HG02798 (cell line): ENCODE data around the gene COL6A3.

Experiments used
- ATAC-seq: cut with Tn5 transposase; IDR thresholded peaks from one replicate; pipeline ENCODE4 v1.9.1; 2021; ENCODE audit warnings: mild to moderate bottlenecking; ENCODE audit not compliant: unreplicated experiment, poor library complexity

COL6A3 gene

DNA sequence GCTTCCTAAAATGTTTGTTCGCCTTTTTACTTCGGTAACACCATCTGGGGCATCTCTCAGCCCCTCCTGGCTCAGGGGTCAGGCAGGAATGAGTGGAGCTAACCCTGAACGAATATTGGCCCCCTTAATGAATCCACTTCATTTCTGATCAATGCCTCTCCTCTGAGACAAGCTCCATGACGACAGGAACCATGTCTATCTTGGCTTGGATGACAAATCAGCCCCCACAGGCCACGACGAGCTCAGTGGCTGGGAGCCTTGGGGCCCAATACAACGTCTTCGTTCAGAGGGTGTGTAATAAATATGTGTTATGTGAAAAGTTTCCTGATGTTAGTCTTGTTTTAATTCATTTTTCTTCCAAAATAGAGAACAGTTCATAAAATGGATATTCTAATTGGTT, 133.0 kb downstream of the COL6A3 start:
- no peak for ATAC-seq

DNA sequence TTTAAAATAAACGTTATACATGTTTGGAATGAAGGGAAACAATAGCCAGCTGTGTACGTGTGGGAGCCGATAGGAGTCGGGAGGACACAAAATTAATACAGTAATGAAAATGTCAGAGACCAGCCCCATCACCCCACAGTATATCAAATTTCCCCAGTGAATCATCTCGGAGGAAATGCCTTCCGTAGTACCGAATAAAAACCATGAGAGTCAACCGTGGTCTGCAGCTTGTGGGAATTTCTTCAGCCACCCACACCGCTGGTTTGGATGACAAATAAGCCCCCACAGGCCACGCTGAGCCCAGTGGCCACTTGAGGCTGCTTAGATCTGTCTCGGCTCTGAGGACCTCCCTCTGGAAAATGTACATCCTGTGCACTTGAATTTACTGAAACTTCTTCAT, 133.7 kb downstream of the COL6A3 start:
- ATAC-seq, result no peak

DNA sequence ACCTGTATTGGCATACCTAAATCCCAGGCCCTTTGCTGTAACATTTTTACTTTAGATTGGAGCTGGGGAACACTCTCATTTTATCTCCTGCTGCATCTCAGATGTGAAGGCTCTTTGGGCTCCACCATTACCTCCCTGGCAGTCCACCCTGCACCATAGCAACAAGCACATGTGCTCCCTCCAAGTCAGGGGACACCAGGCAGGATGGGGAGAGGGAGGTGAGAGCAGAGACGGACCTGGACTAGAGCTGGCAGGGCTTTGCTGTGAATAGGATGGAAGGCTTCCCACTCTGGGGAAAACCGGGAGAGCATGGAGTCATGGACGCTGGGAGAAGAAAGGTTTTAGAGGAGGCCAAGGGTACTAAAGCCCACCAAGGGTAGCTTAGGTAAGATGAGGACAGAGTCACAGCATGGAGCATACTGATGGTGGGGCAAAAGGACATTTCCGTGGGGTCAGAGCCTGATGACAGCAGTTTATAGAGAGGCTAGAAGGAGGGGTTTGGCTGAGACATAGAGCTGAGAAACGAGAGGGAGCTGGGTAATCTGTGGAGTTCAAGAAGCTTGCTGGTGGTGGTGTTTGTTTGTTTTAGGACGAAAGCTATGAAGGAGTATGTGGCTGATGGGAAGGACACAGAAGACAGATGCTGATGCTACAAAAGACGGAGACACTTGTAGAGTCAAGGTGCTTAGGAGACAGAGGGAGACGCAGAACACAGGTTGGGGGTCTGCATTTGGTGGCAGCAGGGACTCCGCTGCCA, 134.8 kb downstream of the COL6A3 start:
- ATAC-seq, result no peak

DNA sequence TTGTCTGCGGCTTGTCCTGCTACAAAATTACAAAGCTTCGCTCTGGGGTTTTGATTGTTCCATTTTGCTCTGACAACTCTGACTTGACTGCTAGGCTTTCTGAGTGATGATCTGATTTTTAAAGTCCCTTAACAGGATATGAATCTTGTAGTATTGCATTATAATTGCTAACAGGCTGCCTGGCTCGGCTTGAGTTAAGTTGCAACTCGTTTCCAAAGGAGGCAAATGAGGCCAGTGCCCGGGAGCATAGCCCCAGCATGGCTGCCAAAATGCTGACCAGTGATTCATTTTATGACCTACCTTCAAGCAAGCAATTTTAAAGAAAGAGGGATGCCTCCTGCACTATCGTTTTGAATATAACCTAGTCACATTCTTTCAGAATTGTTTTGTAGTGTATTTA, 135.4 kb downstream of the COL6A3 start:
- no peak for ATAC-seq

DNA sequence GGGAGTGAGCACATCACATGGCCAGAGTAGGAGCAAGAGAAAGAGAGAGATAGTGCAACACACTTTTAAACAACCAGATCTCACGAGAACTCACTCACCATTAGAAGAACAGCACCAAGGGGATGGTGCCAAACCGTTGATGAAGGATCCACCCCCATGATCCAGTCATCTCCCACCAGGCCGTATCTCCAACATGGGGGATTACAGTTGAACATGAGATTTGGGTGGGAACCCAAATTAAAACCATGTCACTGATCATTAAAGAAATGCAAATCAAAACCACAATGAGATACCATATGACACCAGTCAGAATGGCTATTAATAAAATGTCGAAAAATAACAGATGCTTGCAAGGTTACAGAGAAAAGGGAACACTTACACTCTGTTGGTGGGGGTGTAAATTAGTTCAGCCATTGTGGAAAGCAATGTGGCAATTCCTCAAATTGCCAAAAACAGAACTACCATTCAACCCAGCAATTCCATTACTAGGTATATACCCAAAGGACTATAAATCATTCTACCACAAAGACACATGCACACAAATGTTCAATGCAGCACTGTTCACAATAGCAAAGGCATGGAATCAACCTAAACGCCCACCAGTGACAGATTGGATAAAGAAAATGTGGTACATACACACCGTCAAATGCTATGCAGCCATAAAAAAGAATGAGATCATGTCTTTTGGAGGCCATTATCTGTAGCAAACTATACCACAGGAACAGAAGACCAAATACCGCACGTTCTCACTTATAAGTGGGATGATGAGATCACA, 137.1 kb downstream of the COL6A3 start:
- ATAC-seq, result no peak
